HEK293 (cell line): Measurements from ENCODE around the gene POLD1.
A peak's percentile ranks its signal among the peaks of the same experiment; 100 is the strongest.

Source experiments
- KLF10 ChIP-seq: fragments of 450-650 bp; IDR thresholded peaks from 2 replicates; pipeline ENCODE4 v1.5.1; 2018; ENCODE audit warnings: missing biosample characterization, mild to moderate bottlenecking, missing genetic modification characterization
- KLF17 ChIP-seq: fragments of 450-650 bp; formaldehyde crosslinking; IDR thresholded peaks from 2 replicates; pipeline ENCODE4 v1.5.1; 2016; ENCODE audit warnings: missing biosample characterization, missing genetic modification characterization
- KLF7 ChIP-seq: fragments of 450-650 bp; formaldehyde crosslinking; IDR thresholded peaks from 2 replicates; pipeline ENCODE4 v1.5.1; 2016; ENCODE audit warnings: missing biosample characterization, missing genetic modification characterization, borderline replicate concordance
- KLF8 ChIP-seq: fragments of 450-650 bp; formaldehyde crosslinking; IDR thresholded peaks from 2 replicates; pipeline ENCODE4 v1.5.1; 2016; ENCODE audit warnings: missing biosample characterization, missing genetic modification characterization
- KLF9 ChIP-seq: fragments of 450-650 bp; formaldehyde crosslinking; IDR thresholded peaks from 2 replicates; pipeline ENCODE4 v1.5.1; 2016; ENCODE audit warnings: missing biosample characterization, missing genetic modification characterization, low read depth
- MEIS1 ChIP-seq: sonication (generic); formaldehyde crosslinking; IDR thresholded peaks from 2 replicates; pipeline ENCODE4 v1.8.1; 2022; ENCODE audit warnings: missing genetic modification reagents, mild to moderate bottlenecking, borderline replicate concordance
- MZF1 ChIP-seq: fragments of 450-650 bp; formaldehyde crosslinking; IDR thresholded peaks from 2 replicates; pipeline ENCODE4 v1.5.1; 2017; ENCODE audit warnings: missing biosample characterization, missing genetic modification characterization, borderline replicate concordance
- OSR2 ChIP-seq: fragments of 450-650 bp; formaldehyde crosslinking; IDR thresholded peaks from 2 replicates; pipeline ENCODE4 v1.5.1; 2016; ENCODE audit warnings: missing biosample characterization, missing genetic modification characterization
- SP7 ChIP-seq: fragments of 450-650 bp; formaldehyde crosslinking; IDR thresholded peaks from 2 replicates; pipeline ENCODE4 v1.5.1; 2016; ENCODE audit warnings: missing biosample characterization, missing genetic modification characterization
- ZBTB20 ChIP-seq: fragments of 450-650 bp; formaldehyde crosslinking; IDR thresholded peaks from 2 replicates; pipeline ENCODE4 v1.5.1; 2016; ENCODE audit warnings: missing biosample characterization, missing genetic modification characterization
- ZIC2 ChIP-seq: fragments of 450-650 bp; formaldehyde crosslinking; IDR thresholded peaks from 2 replicates; pipeline ENCODE4 v1.5.1; 2016; ENCODE audit warnings: missing biosample characterization, missing genetic modification characterization
- ZNF133 ChIP-seq: fragments of 450-650 bp; formaldehyde crosslinking; IDR thresholded peaks from 2 replicates; pipeline ENCODE4 v1.5.1; 2016; ENCODE audit warnings: missing biosample characterization, missing genetic modification characterization
- ZNF140 ChIP-seq: fragments of 450-650 bp; formaldehyde crosslinking; IDR thresholded peaks from 2 replicates; pipeline ENCODE4 v1.5.1; 2016; ENCODE audit warnings: missing biosample characterization, missing genetic modification characterization
- ZNF146 ChIP-seq: fragments of 450-650 bp; formaldehyde crosslinking; IDR thresholded peaks from 2 replicates; pipeline ENCODE4 v1.5.1; 2016; ENCODE audit warnings: missing biosample characterization, missing genetic modification characterization
- ZNF174 ChIP-seq: fragments of 450-650 bp; formaldehyde crosslinking; IDR thresholded peaks from 2 replicates; pipeline ENCODE4 v1.5.0; 2017; ENCODE audit warnings: missing biosample characterization, mild to moderate bottlenecking, missing genetic modification characterization
- ZNF26 ChIP-seq: fragments of 450-650 bp; formaldehyde crosslinking; IDR thresholded peaks from 2 replicates; pipeline ENCODE4 v1.5.1; 2016; ENCODE audit warnings: missing biosample characterization, missing genetic modification characterization
- ZNF280C ChIP-seq: fragments of 450-650 bp; formaldehyde crosslinking; IDR thresholded peaks from 2 replicates; pipeline ENCODE4 v1.5.1; 2016; ENCODE audit warnings: missing biosample characterization, missing genetic modification characterization
- ZNF280D ChIP-seq: fragments of 450-650 bp; formaldehyde crosslinking; IDR thresholded peaks from 2 replicates; pipeline ENCODE4 v1.5.1; 2016; ENCODE audit warnings: missing biosample characterization, missing genetic modification characterization
- ZNF391 ChIP-seq: fragments of 450-650 bp; formaldehyde crosslinking; IDR thresholded peaks from 2 replicates; pipeline ENCODE4 v1.5.1; 2016; ENCODE audit warnings: low read depth, missing biosample characterization, missing genetic modification characterization, borderline replicate concordance
- ZNF416 ChIP-seq: fragments of 450-650 bp; formaldehyde crosslinking; IDR thresholded peaks from 2 replicates; pipeline ENCODE4 v1.5.1; 2016; ENCODE audit warnings: missing biosample characterization, missing genetic modification characterization
- ZNF433 ChIP-seq: fragments of 450-650 bp; formaldehyde crosslinking; IDR thresholded peaks from 2 replicates; pipeline ENCODE4 v1.5.1; 2016; ENCODE audit warnings: missing biosample characterization, missing genetic modification characterization, low read depth
- ZNF449 ChIP-seq: fragments of 450-650 bp; formaldehyde crosslinking; IDR thresholded peaks from 2 replicates; pipeline ENCODE4 v1.5.1; 2017; ENCODE audit warnings: missing biosample characterization, mild to moderate bottlenecking, missing genetic modification characterization, moderate library complexity
- ZNF521 ChIP-seq: fragments of 450-650 bp; formaldehyde crosslinking; IDR thresholded peaks from 2 replicates; pipeline ENCODE4 v1.5.1; 2017; ENCODE audit warnings: missing biosample characterization, mild to moderate bottlenecking, missing genetic modification characterization
- ZNF548 ChIP-seq: fragments of 450-650 bp; formaldehyde crosslinking; IDR thresholded peaks from 2 replicates; pipeline ENCODE4 v1.5.1; 2016; ENCODE audit warnings: missing biosample characterization, missing genetic modification characterization
- ZNF571 ChIP-seq: fragments of 450-650 bp; formaldehyde crosslinking; IDR thresholded peaks from 2 replicates; pipeline ENCODE4 v1.5.0; 2017; ENCODE audit warnings: missing biosample characterization, missing genetic modification characterization
- ZNF610 ChIP-seq: fragments of 450-650 bp; formaldehyde crosslinking; IDR thresholded peaks from 2 replicates; pipeline ENCODE4 v1.5.1; 2016; ENCODE audit warnings: missing biosample characterization, missing genetic modification characterization, borderline replicate concordance
- ZNF626 ChIP-seq: fragments of 450-650 bp; sonication (Bioruptor Pico); formaldehyde crosslinking; IDR thresholded peaks from 2 replicates; pipeline ENCODE4 v1.5.1; 2018; ENCODE audit warnings: missing biosample characterization, missing genetic modification characterization, inconsistent platforms
- ZNF658 ChIP-seq: fragments of 450-650 bp; formaldehyde crosslinking; IDR thresholded peaks from 2 replicates; pipeline ENCODE4; 2016; ENCODE audit warnings: missing biosample characterization, missing genetic modification characterization
- ZNF677 ChIP-seq: fragments of 450-650 bp; IDR thresholded peaks from 2 replicates; pipeline ENCODE4 v1.5.0; 2018; ENCODE audit warnings: missing biosample characterization, mild to moderate bottlenecking, missing genetic modification characterization, moderate library complexity
- ZNF747 ChIP-seq: fragments of 450-650 bp; formaldehyde crosslinking; IDR thresholded peaks from 2 replicates; pipeline ENCODE4 v1.5.1; 2016; ENCODE audit warnings: missing biosample characterization, missing genetic modification characterization
- ZSCAN16 ChIP-seq: fragments of 450-650 bp; formaldehyde crosslinking; IDR thresholded peaks from 2 replicates; pipeline ENCODE4 v1.5.1; 2016; ENCODE audit warnings: missing biosample characterization, missing genetic modification characterization
- ZSCAN23 ChIP-seq: fragments of 450-650 bp; formaldehyde crosslinking; IDR thresholded peaks from 2 replicates; pipeline ENCODE4 v1.5.1; 2016; ENCODE audit warnings: missing biosample characterization, missing genetic modification characterization

Gene POLD1

GRCh38 chr19:50357178-50358100 is 26.7 kb upstream of the POLD1 start (continued):
- TF ChIP-seq SP7 (tag by site-specific recombination) (no peak), ZBTB20 (tag by site-specific recombination) (no peak), ZNF677 (peak; percentile 54; the same call in 1 of the 2 replicates), ZNF174 (tag by site-specific recombination) (no peak), ZNF280D (no peak), ZSCAN23 (tag by site-specific recombination) (no peak), ZNF747 (no peak), ZNF146 (tag by site-specific recombination) (no peak), ZNF626 (tag by site-specific recombination) (no peak), ZNF280C (tag by site-specific recombination) (no peak), ZIC2 (tag by site-specific recombination) (no peak), ZNF658 (tag by site-specific recombination) (no peak), ZNF140 (tag by site-specific recombination) (no peak), ZNF571 (no peak), KLF7 (tag by site-specific recombination) (no peak), MEIS1 (CRISPR knock-in tag) (no peak), ZNF548 (tag by site-specific recombination) (no peak), ZNF433 (no peak), KLF9 (no peak), ZNF416 (tag by site-specific recombination) (no peak), ZNF610 (tag by site-specific recombination) (no peak), KLF17 (tag by site-specific recombination) (no peak), ZSCAN16 (tag by site-specific recombination) (no peak), OSR2 (tag by site-specific recombination) (no peak), ZNF133 (no peak), ZNF26 (tag by site-specific recombination) (no peak), ZNF521 (no peak), KLF8 (peak; percentile 28; the same call in 1 of the 2 replicates), ZNF391 (tag by site-specific recombination) (no peak), ZNF449 (tag by site-specific recombination) (no peak), MZF1 (tag by site-specific recombination) (no peak; the same call in 1 of the 2 replicates), KLF10 (tag by site-specific recombination) (no peak)
